Measurements from ENCODE around the gene MED12L. TPM values are rescaled to one million over a fixed set of nuclear protein-coding genes. Genes with fewer than 3 reads are reported as not detected.

MED12L gene
- total RNA-seq, 1 experiment from 2014 or later = 1.5 TPM

DNA sequence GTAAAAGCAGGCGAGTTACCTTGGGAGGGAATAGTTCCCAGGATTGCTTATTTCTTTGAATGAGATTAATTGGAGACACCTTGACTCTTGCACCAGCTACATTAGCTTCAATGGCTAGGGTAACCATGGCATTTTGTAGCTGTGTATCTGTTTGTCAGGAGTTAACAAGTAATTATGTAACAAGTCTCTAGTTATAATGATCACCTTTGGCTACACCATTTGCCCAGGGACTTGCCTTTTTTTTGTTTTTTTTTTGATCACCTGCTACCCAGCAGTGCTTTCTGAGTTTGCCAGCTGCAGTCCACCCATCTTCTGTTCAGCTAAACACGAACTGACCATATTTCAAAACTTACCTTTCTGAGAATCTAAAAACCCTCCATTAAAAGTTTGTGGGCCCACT is 2.2 kb downstream of the MED12L start:
- DNase-seq (ENCODE audit: low read depth) = no peak

GRCh38 chr3:151091685-151092345 is 6.4 kb downstream of the MED12L start:
- DNase-seq (ENCODE audit: low read depth) = peak; percentile 65

GRCh38 chr3:151093148-151093547 is 7.7 kb downstream of the MED12L start:
- no peak for DNase-seq (ENCODE audit: low read depth)

GRCh38 chr3:151093905-151094304 is 8.4 kb downstream of the MED12L start:
- no peak for DNase-seq (ENCODE audit: low read depth)

DNA sequence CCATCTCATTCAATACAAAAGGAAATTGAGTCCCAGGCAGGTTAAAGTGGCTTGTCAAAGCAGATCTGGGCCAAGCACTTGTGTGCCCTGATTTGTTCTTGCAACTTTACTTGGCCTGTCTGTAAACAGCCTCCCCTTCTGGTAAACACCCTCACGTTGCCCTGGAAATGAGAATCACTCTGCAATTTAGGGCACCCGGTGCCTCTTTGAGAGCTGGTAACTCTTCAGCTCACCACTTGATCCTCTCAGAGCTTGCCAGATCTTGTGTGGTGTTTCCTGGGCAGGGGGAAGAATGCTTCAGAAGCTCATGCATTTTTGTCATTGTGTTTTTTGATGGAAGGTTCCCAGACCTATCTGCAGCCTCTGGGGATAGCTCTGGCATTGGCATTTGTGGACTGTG is 11.3 kb downstream of the MED12L start:
- no peak for DNase-seq (ENCODE audit: low read depth)

GRCh38 chr3:151100076-151100475 is 14.6 kb downstream of the MED12L start:
- DNase-seq (ENCODE audit: low read depth) = no peak

DNA sequence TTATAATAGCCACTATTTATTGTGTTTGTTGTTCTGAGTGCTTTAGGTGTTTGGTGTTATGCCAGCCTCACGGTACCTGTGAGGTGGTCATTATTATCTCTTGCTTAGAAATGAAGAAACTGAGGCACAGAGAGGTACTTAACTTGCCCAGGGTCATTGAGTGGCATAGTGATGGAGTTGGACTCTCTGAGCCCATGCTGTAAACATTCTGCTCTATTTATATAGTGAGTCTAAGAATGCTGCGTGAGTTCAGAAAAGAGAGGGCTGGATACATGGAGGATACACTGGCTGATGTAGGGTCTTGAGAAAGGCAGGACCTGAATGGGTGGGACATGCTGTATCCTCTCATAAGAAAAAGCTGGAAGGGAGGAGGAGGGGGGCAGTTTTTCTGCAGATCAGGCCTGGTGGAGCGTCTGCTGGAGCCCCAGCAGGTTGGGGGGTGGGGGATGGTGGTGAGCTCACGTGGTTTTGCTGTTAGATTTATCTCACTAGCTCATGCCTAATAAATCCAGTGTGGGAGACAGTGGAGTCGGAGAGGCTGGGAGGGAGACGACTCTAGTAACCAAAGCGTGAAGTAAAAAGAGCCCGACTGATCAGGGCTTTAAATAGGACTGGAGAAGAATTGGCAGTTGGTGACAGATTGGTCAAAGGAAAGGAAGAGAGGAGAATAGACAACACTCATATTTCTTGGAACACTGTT is 16.0 kb downstream of the MED12L start:
- DNase-seq (ENCODE audit: low read depth) = no peak

- DNase-seq (ENCODE audit: low read depth) = no peak
Measured at GRCh38 chr3:151106311-151106710, 20.8 kb downstream of the MED12L start.

DNA sequence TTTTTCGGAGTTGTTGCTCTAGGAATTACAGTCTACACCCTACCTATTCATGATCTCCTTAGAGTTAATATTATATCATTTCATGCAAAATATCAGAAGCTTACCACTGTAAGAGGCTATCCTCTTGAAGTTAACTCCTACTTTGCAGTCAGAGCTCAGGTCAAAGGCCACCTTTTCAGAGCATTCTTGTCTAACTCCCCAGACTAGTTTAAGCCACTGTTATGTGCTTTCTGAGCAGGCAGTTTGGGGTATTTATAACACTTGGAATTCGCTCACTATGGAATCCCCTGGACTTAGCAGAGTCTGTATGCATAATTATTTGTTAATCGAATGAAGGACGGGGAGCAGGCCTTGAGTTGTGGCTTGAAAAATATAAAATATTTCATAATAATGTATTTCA is 21.7 kb downstream of the MED12L start:
- no peak for DNase-seq (ENCODE audit: low read depth)

GRCh38 chr3:151107701-151108100 is 22.2 kb downstream of the MED12L start:
- DNase-seq (ENCODE audit: low read depth) = no peak

DNA sequence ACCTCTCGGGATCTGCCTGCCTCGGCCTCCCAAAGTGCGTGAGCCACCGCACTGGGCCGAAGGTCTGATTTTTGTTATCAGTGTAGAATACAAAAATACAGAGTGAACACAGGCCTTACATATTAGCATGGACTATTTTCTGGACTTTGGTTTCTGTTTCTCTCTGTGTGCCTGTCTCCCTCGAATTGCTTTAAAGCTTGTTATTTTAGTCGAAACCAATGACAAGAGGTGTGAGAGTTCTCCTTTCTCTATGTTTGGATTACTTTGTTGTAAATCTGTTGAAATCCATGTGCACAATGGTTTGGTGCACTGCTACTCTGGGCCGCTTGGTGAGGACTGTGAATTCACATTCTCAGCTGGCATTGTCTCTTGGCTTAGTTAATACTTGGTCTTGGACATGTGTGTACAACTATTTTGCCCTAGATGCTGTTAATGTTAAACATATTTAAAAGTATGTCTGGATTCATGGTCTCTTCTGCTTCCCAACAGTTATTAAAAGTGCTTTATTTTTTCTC is 23.9 kb downstream of the MED12L start:
- no peak for DNase-seq (ENCODE audit: low read depth)

DNA sequence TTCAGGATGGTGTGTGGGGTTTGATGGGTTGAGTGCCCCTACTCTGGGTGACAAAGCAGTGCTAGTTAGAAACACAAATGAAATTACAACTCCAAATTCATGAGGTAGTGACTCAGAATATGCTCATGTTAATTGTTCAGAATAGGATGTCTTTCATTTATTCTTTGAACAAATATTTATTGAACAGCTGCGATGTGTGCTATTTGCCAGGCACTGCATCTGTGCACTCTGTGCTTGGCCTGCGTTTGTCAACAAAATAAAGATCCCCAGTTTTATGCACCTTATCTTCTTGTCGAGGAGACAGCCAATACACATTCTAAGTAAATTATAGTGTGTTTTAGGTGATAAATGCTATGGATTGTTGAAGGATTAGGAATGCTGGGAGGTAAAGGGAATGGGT is 27.3 kb downstream of the MED12L start:
- no peak for DNase-seq (ENCODE audit: low read depth)

GRCh38 chr3:151113343-151113742 is 27.9 kb downstream of the MED12L start:
- DNase-seq (ENCODE audit: low read depth) = no peak

DNA sequence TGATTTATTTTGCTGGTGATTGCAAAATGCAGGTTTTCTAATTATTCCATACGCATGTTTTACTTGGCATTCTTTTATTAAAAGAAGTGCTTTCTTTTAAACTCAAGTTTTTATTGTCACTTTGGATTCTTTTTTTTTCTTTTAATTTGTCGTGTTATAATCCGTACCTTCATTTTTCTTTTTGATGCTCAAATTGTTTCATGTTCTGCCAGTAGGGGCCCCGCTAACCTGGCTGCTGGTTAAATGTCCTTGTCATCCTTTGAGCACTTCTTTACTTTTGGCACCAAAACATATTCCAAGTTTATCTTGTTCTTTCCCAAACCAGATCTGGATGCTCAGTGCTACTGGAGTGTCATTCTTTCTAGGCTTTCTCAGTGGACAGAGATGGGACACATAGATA is 31.6 kb downstream of the MED12L start:
- no peak for DNase-seq (ENCODE audit: low read depth)

GRCh38 chr3:151119188-151119587 is 33.7 kb downstream of the MED12L start:
- no peak for DNase-seq (ENCODE audit: low read depth)

- DNase-seq (ENCODE audit: low read depth) = no peak
Measured at GRCh38 chr3:151120409-151120808, 34.9 kb downstream of the MED12L start.

DNA sequence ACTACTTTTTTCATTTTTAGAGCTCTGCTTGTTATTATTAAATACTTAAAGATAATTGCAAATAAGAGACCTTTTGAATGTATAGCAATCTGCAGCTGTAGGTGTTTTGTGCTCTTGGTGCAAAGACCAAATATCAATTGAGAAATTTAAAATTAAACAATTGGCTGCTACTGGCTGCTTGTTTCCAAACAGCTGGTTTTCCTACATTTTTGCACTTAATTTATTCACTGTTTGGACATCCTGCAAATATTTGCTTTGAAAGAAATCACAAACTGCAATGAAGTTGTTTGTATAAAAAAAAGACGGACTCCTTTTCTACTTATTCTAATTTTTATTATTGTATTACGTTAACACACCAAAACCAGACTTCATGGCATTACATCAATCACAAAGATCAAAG is 35.6 kb downstream of the MED12L start:
- DNase-seq (ENCODE audit: low read depth) = no peak

DNA sequence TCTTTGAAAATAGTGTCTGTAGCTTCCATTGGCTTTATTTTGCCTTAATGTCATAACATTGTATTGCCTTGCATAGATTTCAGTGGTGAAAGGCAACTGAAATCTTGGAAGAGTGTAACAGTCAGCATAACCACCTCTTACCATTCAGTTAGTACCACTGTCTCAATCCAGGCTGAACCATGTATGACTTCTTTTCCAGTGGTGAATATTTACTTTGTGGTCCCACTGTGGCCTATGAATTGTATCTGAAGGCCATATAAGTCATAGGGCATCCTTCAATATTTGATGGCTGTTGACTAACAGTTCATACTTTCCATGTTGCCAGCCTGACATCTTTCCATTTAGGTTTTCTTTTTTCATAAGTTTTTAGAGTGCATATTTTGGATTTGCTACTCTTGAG is 38.4 kb downstream of the MED12L start:
- DNase-seq (ENCODE audit: low read depth) = no peak

GRCh38 chr3:151124476-151124875 is 39.0 kb downstream of the MED12L start:
- peak; percentile 72 for DNase-seq (ENCODE audit: low read depth)

DNA sequence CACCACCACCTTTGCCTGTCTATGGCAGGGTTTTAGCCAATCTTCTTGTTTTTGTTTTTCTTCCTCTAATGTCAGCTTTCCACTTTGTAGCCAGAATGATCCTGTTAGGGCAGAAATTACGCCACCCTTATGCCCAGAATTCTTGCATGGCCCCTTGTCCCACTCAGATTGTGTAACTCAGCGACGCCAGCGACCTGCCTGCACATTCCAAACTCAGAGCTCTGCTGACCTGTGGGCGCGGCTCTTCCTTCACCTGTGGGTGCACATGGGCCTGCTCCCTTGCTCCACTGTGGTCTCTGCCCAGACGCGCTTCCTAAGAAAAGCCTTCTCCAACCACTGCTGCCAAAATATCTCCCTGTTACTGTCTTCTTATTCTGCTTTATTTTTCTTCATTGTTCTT is 45.0 kb downstream of the MED12L start:
- no peak for DNase-seq (ENCODE audit: low read depth)

DNA sequence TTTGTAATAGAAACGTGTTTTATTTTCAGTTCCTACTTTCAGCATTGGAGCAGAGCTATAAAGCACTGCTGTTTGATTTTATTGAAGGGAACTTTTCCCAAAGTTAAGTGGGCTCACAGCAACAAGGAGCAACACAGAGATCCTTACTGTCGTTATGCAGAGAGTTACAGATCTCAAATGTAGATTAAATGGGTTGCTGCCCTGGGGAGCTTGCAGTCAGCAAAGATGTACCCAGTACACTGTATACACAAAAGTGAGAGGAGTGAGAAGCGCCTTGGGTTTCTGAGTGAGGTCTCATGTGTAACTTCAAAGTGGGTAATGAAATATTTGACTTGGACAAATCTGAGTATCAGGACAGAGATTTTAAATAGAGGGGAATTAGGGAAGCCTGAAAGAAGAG is 47.7 kb downstream of the MED12L start:
- no peak for DNase-seq (ENCODE audit: low read depth)

DNA sequence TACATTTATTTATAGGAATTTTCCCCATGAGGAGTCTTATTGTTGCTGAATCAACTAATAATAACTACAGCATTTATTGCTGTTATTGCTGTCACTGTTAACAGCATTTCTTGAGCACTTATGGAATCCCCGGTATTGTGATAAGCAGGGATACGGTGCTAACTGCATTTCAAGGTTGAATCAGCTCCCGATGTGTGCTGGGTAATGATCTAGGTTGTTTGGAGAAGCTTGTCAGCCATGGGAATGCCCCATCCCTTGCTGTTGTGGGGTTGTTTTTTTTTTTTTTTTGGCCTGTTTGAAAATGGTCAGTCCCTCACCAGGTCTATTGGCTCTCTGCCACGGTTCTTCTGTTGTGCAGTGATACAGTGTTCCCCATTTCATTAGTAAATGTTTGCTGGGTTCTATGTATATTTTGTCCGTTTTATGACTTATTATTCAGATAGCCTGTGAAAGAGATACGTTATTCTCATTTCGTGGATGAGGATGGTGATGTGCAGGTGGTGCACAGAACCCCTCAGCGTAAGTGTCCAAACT is 48.5 kb downstream of the MED12L start:
- DNase-seq (ENCODE audit: low read depth) = no peak

Data from HT1080 (cell line).